NCI-H128 (cell line): ENCODE measurements around the gene NFIB.

Experiments used
- DNase-seq: peaks from one replicate; lab custom pipeline; 2025; ENCODE audit not compliant: unreplicated experiment; lab: John Stamatoyannopoulos, UW

Gene NFIB

DNA sequence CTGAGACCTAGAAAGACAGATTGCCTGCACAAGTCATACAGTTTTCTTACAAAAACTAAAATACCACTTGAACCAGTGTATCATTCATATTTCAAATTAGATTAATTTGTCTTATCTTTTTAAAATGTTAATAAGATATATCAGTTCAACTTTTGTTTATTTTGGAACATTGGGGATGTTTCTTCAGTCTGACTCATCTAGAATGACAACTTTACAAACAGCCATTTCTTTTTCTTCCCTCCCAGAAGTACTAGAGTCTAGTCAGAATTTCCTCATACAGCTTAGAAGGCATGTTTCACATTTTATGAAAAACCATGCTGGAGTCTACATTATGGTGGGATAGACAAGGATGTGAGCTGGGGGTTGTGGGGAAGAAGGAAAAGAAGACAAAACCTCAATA is 262.5 kb downstream of the NFIB start:
- no peak for DNase-seq

DNA sequence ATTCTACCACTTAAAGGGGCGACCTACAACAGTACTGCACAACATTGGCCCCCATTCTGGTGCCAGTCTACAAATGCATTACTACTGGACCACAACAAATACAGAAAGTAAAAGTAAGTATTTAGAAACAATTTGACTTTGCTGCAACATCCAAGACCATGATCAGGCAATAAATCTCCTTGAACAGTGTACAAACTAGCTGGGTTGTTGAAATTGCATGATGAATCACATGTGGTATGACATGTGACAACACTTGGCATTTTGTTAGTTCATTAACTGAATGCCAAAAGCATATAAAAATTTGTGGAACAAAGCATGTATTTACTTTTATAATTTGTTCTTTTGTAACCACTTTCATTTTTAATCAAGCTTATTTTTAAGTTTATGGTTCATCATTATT is 270.5 kb downstream of the NFIB start:
- no peak for DNase-seq

DNA sequence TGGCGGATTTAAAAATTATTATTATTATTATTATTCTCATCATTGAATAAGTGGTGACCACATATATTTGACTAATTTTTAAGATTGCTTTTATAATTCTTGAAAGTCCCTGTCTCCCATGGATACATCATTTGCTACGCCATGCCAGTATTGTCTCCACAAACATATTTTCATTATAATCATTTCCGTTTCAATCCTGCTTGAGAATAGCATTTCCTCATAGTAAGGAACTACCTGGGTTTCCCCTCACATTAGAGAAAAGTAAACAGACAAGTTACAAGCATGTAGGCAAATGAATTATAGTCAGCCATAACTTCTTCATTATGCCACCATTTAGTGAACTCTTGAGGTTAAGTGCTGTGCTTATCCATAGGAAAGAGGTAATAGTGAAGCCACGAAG is 276.6 kb downstream of the NFIB start:
- no peak for DNase-seq

DNA sequence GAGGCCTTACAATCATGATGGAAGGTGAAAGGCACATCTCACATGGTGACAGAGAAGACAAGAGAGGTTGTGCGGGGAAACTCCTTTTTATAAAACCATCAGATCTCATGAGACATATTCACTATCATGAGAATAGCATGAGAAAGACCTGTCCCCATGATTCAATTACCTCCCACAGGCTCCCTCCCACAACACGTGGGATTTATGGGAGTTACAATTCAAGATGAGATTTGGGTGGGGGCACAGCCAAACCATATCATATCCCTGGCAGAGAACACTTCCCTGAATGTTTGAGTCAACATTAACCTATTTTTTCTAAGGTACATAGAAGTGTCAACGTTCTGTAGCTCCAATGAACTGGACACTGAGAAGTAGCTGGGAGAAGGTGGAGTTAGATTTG is 280.9 kb downstream of the NFIB start:
- DNase-seq: no peak
